Measurements from ENCODE around the gene TBC1D16. TPM values are rescaled to one million over a fixed set of nuclear protein-coding genes. Genes with fewer than 3 reads are reported as not detected.

TBC1D16 gene
- total RNA-seq, 1 experiment from 2014 or later, result 85.8 TPM

DNA sequence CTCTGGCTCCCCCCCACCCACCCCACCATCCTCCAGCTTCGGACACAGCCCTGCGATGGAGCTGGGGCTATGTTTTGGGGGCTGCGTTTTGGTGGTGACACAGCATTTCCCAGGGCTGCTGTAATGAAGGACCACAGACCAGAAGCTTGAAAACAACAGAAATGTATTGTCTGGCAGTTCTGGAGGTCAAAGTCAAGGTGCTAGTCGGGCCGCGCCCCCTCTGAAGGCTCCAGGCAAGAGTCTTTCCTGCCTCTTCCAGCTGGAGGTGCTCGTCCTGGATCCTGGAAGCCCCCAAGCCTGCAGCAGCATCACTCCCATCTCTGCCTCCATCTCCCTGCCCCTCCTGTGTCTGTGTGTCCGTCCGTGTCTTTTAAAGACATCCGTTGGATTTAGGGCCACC lies 50.8 kb downstream of the TBC1D16 start:
- H3K79me1 ChIP-seq (ENCODE audit: insufficient read depth, low read depth, low read length, poor library complexity, severe bottlenecking), result peaks cover 9% of the 10 kb centered on the region
- H3K4me1 ChIP-seq (ENCODE audit: insufficient read depth, low read length), result peaks cover 3% of the 10 kb centered on the region; the same call in 1 of the 2 replicates
- H3K36me3 Mint-ChIP-seq (ENCODE audit: insufficient read depth in 1 of 3, low read depth in 3 of 3), result peaks cover 0 to 1% (median 0%) of the 10 kb centered on the region in 3 experiments; a peak in 3 of 7 replicates
- H2BK5ac ChIP-seq (ENCODE audit: insufficient read length, low read length), result no peak overlapping the region
- H4K5ac ChIP-seq (ENCODE audit: insufficient read length, low read depth, low read length), result no peak overlapping the region
- TF ChIP-seq, protein P1, sequence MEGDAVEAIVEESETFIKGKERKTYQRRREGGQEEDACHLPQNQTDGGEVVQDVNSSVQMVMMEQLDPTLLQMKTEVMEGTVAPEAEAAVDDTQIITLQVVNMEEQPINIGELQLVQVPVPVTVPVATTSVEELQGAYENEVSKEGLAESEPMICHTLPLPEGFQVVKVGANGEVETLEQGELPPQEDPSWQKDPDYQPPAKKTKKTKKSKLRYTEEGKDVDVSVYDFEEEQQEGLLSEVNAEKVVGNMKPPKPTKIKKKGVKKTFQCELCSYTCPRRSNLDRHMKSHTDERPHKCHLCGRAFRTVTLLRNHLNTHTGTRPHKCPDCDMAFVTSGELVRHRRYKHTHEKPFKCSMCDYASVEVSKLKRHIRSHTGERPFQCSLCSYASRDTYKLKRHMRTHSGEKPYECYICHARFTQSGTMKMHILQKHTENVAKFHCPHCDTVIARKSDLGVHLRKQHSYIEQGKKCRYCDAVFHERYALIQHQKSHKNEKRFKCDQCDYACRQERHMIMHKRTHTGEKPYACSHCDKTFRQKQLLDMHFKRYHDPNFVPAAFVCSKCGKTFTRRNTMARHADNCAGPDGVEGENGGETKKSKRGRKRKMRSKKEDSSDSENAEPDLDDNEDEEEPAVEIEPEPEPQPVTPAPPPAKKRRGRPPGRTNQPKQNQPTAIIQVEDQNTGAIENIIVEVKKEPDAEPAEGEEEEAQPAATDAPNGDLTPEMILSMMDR (conservative IDR thresholded peaks at IDR 0.05), result 0 out of 3 replicates have a peak, but pooled peaks have one; percentile 13
- H4K20me1 ChIP-seq (ENCODE audit: control insufficient read depth, insufficient read depth, insufficient read length), result no peaks in the 10 kb centered on the region
- no peak overlapping the region for H3T11ph ChIP-seq (ENCODE audit: low read length)
- no peak overlapping the region for H2BK15ac ChIP-seq (ENCODE audit: low read depth, low read length)
- H3K27ac ChIP-seq (ENCODE audit: insufficient read length, low read depth, low read length), result no peak overlapping the region
- H3K18ac ChIP-seq (ENCODE audit: insufficient read length, low read depth, low read length), result no peak overlapping the region
- no peak overlapping the region for H3K56ac ChIP-seq (ENCODE audit: insufficient read length, low read depth, low read length)
- peak overlapping the region in 1 of 3 experiments; percentile 86; a peak in 1 of 7 replicates for H3K27ac Mint-ChIP-seq
- peaks cover 2% of the 10 kb centered on the region; the same call in 1 of the 2 replicates for H3K79me2 ChIP-seq (ENCODE audit: insufficient read depth, low read length)
- no peak overlapping the region for H4K8ac ChIP-seq (replicated peaks; ENCODE audit: insufficient read length, low read depth, low read length)
- H2BK12ac ChIP-seq (ENCODE audit: insufficient read length, low read depth, low read length), result no peak overlapping the region
- no peak overlapping the region for H2BK20ac ChIP-seq (ENCODE audit: low read depth, low read length, poor library complexity, severe bottlenecking)
- WGBS (ENCODE audit: extremely low coverage, insufficient read length, low lambda C conversion rate), result no CpG with 5 or more reads among the region's 10 CpGs
- no peak overlapping the region for H3K23ac ChIP-seq (ENCODE audit: insufficient read length, low read depth, low read length)
- DNase-seq, result peak; percentile 48
- peaks cover 1% of the 10 kb centered on the region; the same call in 1 of the 2 replicates for H3K27me3 Mint-ChIP-seq (ENCODE audit: low read depth)
- H3K9ac ChIP-seq (ENCODE audit: extremely low read depth, insufficient read length, low read length), result no peak overlapping the region
- no peak overlapping the region for H4K91ac ChIP-seq (ENCODE audit: insufficient read length, low read depth, low read length)
- no peak overlapping the region for H2AK5ac ChIP-seq (ENCODE audit: insufficient read length, low read length)
- H3K9me3 Mint-ChIP-seq, result no peaks in the 10 kb centered on the region
- H3K27me3 ChIP-seq (ENCODE audit: insufficient read depth, low read length), result no peaks in the 10 kb centered on the region
- H3K14ac ChIP-seq (ENCODE audit: insufficient read depth, low read length), result no peak overlapping the region
- H3K4me1 Mint-ChIP-seq, result peaks cover 30 to 48% of the 10 kb centered on the region in 2 experiments
- no peak overlapping the region for H2AFZ ChIP-seq (ENCODE audit: low read length)
- no peak overlapping the region for H3K4ac ChIP-seq (ENCODE audit: low read depth, low read length)
- H3K9me3 ChIP-seq (ENCODE audit: control insufficient read depth, low read depth, low read length), result no peaks in the 10 kb centered on the region
- H3K23me2 ChIP-seq (ENCODE audit: insufficient read length, low read depth, low read length, poor library complexity, severe bottlenecking), result no peaks in the 10 kb centered on the region
- H3K4me2 ChIP-seq (ENCODE audit: insufficient read depth, insufficient read length, low read length), result no peak overlapping the region
- H2BK120ac ChIP-seq (ENCODE audit: low read depth, low read length, poor library complexity, severe bottlenecking), result no peak overlapping the region
- H3K4me3 Mint-ChIP-seq, result no peak overlapping the region
